Glutamatergic neuron (in vitro differentiated cells): Measurements from ENCODE around the gene SLC17A9. TPM values are rescaled to one million over a fixed set of nuclear protein-coding genes. Genes with fewer than 3 reads are reported as not detected.

Source experiments
- DNase-seq: peaks from one replicate; pipeline ENCODE4 v3.0.0; 2022
- H3K27ac Mint-ChIP-seq: one replicate; pipeline ENCODE4 v1.8.0; 2020; ENCODE audit warnings: mild to moderate bottlenecking, mixed read lengths, inconsistent platforms; ENCODE audit not compliant: unreplicated experiment
- H3K27me3 Mint-ChIP-seq: one replicate; pipeline ENCODE4 v1.8.0; 2020; ENCODE audit warnings: mild to moderate bottlenecking, moderate library complexity, mixed read lengths, inconsistent platforms; ENCODE audit not compliant: unreplicated experiment
- H3K36me3 Mint-ChIP-seq: one replicate; pipeline ENCODE4 v1.8.0; 2020; ENCODE audit warnings: mild to moderate bottlenecking, mixed read lengths, inconsistent platforms; ENCODE audit not compliant: unreplicated experiment
- H3K4me1 Mint-ChIP-seq: one replicate; pipeline ENCODE4 v1.8.0; 2020; ENCODE audit warnings: mild to moderate bottlenecking, low read depth, mixed read lengths, inconsistent platforms; ENCODE audit not compliant: unreplicated experiment
- H3K4me3 Mint-ChIP-seq: one replicate; pipeline ENCODE4 v1.8.0; 2020; ENCODE audit warnings: mild to moderate bottlenecking, mixed read lengths, inconsistent platforms; ENCODE audit not compliant: unreplicated experiment
- H3K9me3 Mint-ChIP-seq: one replicate; pipeline ENCODE4 v1.8.0; 2020; ENCODE audit warnings: mild to moderate bottlenecking, moderate library complexity, mixed read lengths, inconsistent platforms; ENCODE audit not compliant: unreplicated experiment
- CTCF ChIP-seq: fragments of 200-600 bp; sonication (generic); IDR thresholded peaks from one replicate; pipeline ENCODE4 v1.5.0; 2021; ENCODE audit not compliant: partially characterized antibody, unreplicated experiment
- total RNA-seq: library from RNA; stranded (reverse); fragmentation: NEBNext Ultra II Directional; extraction: Animal tissue kit (Norgen Biotek cat#: 25700); gene quantifications from one replicate; pipeline ENCODE4 v1.2.1, GENCODE V29; 2021; ENCODE audit not compliant: unreplicated experiment

SLC17A9 gene
- total RNA-seq, 1 donor from 2014 or later, result 1.8 TPM

GRCh38 chr20:62963614-62964397 is 11.3 kb downstream of the SLC17A9 start:
- TF ChIP-seq CTCF, result no peak
- no peaks in the 10 kb centered on the region for H3K36me3 Mint-ChIP-seq
- peaks cover 2% of the 10 kb centered on the region for H3K9me3 Mint-ChIP-seq
- peaks cover 3% of the 10 kb centered on the region for H3K27me3 Mint-ChIP-seq
- DNase-seq, result no peak
- peaks cover 3% of the 10 kb centered on the region for H3K4me1 Mint-ChIP-seq
- H3K4me3 Mint-ChIP-seq, result no peak overlapping the region
- H3K27ac Mint-ChIP-seq, result no peak overlapping the region

GRCh38 chr20:62964700-62965099 is 12.2 kb downstream of the SLC17A9 start:
- no peak overlapping the region for H3K27ac Mint-ChIP-seq
- no peak for TF ChIP-seq CTCF
- peaks cover 3% of the 10 kb centered on the region for H3K27me3 Mint-ChIP-seq
- H3K4me3 Mint-ChIP-seq, result no peak overlapping the region
- peaks cover 3% of the 10 kb centered on the region for H3K4me1 Mint-ChIP-seq
- H3K9me3 Mint-ChIP-seq, result peaks cover 2% of the 10 kb centered on the region
- no peaks in the 10 kb centered on the region for H3K36me3 Mint-ChIP-seq
- no peak for DNase-seq

- H3K4me1 Mint-ChIP-seq, result peaks cover 3% of the 10 kb centered on the region
- no peak for TF ChIP-seq CTCF
- H3K36me3 Mint-ChIP-seq, result no peaks in the 10 kb centered on the region
- H3K27ac Mint-ChIP-seq, result no peak overlapping the region
- H3K9me3 Mint-ChIP-seq, result peaks cover 2% of the 10 kb centered on the region
- DNase-seq, result no peak
- H3K27me3 Mint-ChIP-seq, result no peaks in the 10 kb centered on the region
- no peak overlapping the region for H3K4me3 Mint-ChIP-seq
These were observed 12.9 kb downstream of the SLC17A9 start for GRCh38 chr20:62965363-62965771.

GRCh38 chr20:62966212-62967148 is 14.0 kb downstream of the SLC17A9 start:
- peaks cover 2% of the 10 kb centered on the region for H3K9me3 Mint-ChIP-seq
- no peak for TF ChIP-seq CTCF
- no peak overlapping the region for H3K4me3 Mint-ChIP-seq
- no peak overlapping the region for H3K27ac Mint-ChIP-seq
- no peaks in the 10 kb centered on the region for H3K36me3 Mint-ChIP-seq
- peaks cover 5% of the 10 kb centered on the region for H3K4me1 Mint-ChIP-seq
- no peak for DNase-seq
- H3K27me3 Mint-ChIP-seq, result peaks cover 3% of the 10 kb centered on the region

- TF ChIP-seq CTCF, result no peak
- no peak for DNase-seq
- Mint-ChIP-seq H3K36me3 (no peaks in the 10 kb centered on the region), H3K27ac (no peak overlapping the region), H3K4me1 (peaks cover 11% of the 10 kb centered on the region), H3K4me3 (no peak overlapping the region), H3K9me3 (peaks cover 7% of the 10 kb centered on the region), H3K27me3 (peaks cover 7% of the 10 kb centered on the region)
These were observed 14.6 kb downstream of the SLC17A9 start for GRCh38 chr20:62967149-62967501.
